GM21515 (cell line): Measurements from ENCODE around the gene SOX2.

Experiments
- ATAC-seq: cut with Tn5 transposase; IDR thresholded peaks from one replicate; pipeline ENCODE4 v1.9.1; 2021; ENCODE audit not compliant: unreplicated experiment

Gene SOX2

GRCh38 chr3:181722156-181722555 is 10.4 kb downstream of the SOX2 start:
- no peak for ATAC-seq

- ATAC-seq, result no peak
Observed at GRCh38 chr3:181722766-181723425, 11.2 kb downstream of the SOX2 start.

GRCh38 chr3:181723625-181724191 is 12.0 kb downstream of the SOX2 start:
- no peak for ATAC-seq

GRCh38 chr3:181724192-181724965 is 12.7 kb downstream of the SOX2 start:
- ATAC-seq, result no peak

GRCh38 chr3:181725131-181725731 is 13.5 kb downstream of the SOX2 start:
- no peak for ATAC-seq

- no peak for ATAC-seq
Observed at GRCh38 chr3:181725830-181726229, 14.1 kb downstream of the SOX2 start.

- no peak for ATAC-seq
Observed at GRCh38 chr3:181726351-181727330, 14.9 kb downstream of the SOX2 start.

GRCh38 chr3:181727341-181728032 is 15.8 kb downstream of the SOX2 start:
- no peak for ATAC-seq

GRCh38 chr3:181728470-181729340 is 17.0 kb downstream of the SOX2 start:
- ATAC-seq, result no peak

- ATAC-seq, result no peak
Observed at GRCh38 chr3:181729341-181729869, 17.7 kb downstream of the SOX2 start.

GRCh38 chr3:181730316-181730715 is 18.6 kb downstream of the SOX2 start:
- no peak for ATAC-seq

GRCh38 chr3:181730934-181731333 is 19.2 kb downstream of the SOX2 start:
- no peak for ATAC-seq

- no peak for ATAC-seq
Observed at GRCh38 chr3:181735911-181736310, 24.2 kb downstream of the SOX2 start.

GRCh38 chr3:181738551-181738950 is 26.8 kb downstream of the SOX2 start:
- no peak for ATAC-seq

GRCh38 chr3:181739628-181740027 is 27.9 kb downstream of the SOX2 start:
- no peak for ATAC-seq

- no peak for ATAC-seq
Observed at GRCh38 chr3:181741417-181741816, 29.7 kb downstream of the SOX2 start.

- no peak for ATAC-seq
Observed at GRCh38 chr3:181752202-181752671, 40.5 kb downstream of the SOX2 start.

- no peak for ATAC-seq
Observed at GRCh38 chr3:181753391-181753790, 41.7 kb downstream of the SOX2 start.

- no peak for ATAC-seq
Observed at GRCh38 chr3:181755959-181756358, 44.2 kb downstream of the SOX2 start.
